ENCODE results near the gene ZGPAT.

DNA sequence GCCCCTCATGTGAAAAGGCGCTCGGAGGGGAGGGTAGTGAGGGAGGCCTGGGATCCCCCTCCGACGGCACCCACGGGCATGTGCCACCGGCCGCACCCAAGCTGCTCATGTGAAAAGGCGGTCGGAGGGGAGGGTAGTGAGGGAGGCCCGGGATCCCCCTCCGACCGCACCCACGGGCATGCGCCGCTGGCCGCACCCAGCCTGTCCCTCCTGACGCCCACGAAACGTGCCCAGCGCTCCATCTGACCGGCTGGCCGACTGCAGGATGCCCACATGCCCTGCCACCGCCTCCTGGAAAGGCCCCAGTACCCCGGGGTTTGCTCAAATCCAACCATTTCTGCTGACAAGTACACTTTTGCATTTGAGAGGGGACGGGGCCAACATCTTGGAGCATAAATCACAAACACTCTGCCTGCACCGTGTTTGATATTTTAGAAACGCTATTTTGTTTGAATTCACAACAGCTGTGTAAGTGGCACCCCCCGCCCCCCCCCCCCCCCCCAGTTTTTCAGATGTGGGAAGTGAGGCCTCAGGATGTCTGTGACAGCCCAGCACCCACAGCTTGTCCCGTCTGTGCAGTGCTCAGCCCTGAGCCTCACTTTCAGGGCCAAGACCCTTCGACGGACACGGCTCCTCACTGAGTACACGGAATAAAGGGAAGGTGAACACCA, 65.9 kb downstream of the ZGPAT start:
- TF ChIP-seq, protein P1, sequence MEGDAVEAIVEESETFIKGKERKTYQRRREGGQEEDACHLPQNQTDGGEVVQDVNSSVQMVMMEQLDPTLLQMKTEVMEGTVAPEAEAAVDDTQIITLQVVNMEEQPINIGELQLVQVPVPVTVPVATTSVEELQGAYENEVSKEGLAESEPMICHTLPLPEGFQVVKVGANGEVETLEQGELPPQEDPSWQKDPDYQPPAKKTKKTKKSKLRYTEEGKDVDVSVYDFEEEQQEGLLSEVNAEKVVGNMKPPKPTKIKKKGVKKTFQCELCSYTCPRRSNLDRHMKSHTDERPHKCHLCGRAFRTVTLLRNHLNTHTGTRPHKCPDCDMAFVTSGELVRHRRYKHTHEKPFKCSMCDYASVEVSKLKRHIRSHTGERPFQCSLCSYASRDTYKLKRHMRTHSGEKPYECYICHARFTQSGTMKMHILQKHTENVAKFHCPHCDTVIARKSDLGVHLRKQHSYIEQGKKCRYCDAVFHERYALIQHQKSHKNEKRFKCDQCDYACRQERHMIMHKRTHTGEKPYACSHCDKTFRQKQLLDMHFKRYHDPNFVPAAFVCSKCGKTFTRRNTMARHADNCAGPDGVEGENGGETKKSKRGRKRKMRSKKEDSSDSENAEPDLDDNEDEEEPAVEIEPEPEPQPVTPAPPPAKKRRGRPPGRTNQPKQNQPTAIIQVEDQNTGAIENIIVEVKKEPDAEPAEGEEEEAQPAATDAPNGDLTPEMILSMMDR (IDR thresholded peaks at IDR 0.05) = no peak
- TF ChIP-seq TCF7L2 (IDR thresholded peaks at IDR 0.05; ENCODE audit: low read depth, low read length) = no peak

Measured in Panc1 (cell line).